Astrocyte (in vitro differentiated cells and primary cell): Measurements from ENCODE around the gene A3GALT2.

Source experiments
- EZH2 ChIP-seq: IDR thresholded peaks from 2 replicates; pipeline ENCODE4 v1.6.1; 2012; ENCODE audit warnings: mild to moderate bottlenecking, low read length, inconsistent platforms; ENCODE audit not compliant: insufficient read depth
- TF ChIP-seq, protein P1 (sequence below): IDR thresholded peaks from 2 replicates; pipeline ENCODE4 v1.5.1; 2011; ENCODE audit warnings: low read depth, mild to moderate bottlenecking, inconsistent platforms, low read length, moderate library complexity; ENCODE audit not compliant: insufficient read depth

DNA sequence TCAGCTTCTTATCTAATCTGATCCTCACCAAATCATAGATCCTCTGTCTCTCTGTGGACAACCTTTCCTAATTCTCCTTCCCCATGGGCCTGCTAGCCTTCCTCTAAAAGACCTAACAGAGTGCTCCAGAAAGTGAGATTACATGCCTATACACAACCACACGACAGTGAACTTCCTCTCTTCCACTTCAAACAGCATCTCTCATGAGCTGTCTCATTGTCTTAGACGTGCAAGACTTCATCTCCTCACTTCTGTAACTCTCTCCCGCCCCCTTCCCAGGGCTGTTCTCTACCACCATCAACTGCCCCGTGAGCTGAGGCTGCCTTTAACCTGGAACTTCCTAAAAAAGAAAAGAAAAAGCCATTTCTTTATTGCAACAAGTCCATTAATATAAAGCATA lies 14.1 kb upstream of the A3GALT2 start:
- TF ChIP-seq, protein P1, sequence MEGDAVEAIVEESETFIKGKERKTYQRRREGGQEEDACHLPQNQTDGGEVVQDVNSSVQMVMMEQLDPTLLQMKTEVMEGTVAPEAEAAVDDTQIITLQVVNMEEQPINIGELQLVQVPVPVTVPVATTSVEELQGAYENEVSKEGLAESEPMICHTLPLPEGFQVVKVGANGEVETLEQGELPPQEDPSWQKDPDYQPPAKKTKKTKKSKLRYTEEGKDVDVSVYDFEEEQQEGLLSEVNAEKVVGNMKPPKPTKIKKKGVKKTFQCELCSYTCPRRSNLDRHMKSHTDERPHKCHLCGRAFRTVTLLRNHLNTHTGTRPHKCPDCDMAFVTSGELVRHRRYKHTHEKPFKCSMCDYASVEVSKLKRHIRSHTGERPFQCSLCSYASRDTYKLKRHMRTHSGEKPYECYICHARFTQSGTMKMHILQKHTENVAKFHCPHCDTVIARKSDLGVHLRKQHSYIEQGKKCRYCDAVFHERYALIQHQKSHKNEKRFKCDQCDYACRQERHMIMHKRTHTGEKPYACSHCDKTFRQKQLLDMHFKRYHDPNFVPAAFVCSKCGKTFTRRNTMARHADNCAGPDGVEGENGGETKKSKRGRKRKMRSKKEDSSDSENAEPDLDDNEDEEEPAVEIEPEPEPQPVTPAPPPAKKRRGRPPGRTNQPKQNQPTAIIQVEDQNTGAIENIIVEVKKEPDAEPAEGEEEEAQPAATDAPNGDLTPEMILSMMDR, result no peak
- TF ChIP-seq EZH2, result no peak
